K562 (cell line): ENCODE results near the gene OGFR. TPM values are rescaled to one million over a fixed set of nuclear protein-coding genes. Genes with fewer than 3 reads are reported as not detected.

Source experiments
- ATAC-seq: fragments of 200-7000 bp; cut with Tn5 transposase; 3 replicates; pipeline ENCODE4 v1.9.1; 2020; ENCODE audit warnings: moderate library complexity
- BruUV-seq: library from RNA; stranded (reverse); fragments of 400-500 nt; replicated peaks from 2 replicates; lab custom pipeline; 2021; lab: Mats Ljungman, UMichigan
- CTCF ChIA-PET: fragments of 300-600 bp; formaldehyde crosslinking; extraction: SDS; loops from one replicate; lab custom pipeline; 2021; ENCODE audit warnings: low intra/inter-chr PET ratio; lab: Yijun Ruan, JAX
- POLR2A ChIA-PET: fragments of 300-600, 350-650 bp; sonication (Branson Sonifier 250); formaldehyde crosslinking; extraction: SDS; loops from one replicate; lab custom pipeline; 2021; ENCODE audit warnings: antibody characterized with exemption, inconsistent platforms; lab: Yijun Ruan, JAX
- DNase-seq, 4 experiments: peaks; one replicate each; pipeline versions ENCODE4 v3.0.0 to v3.0.0-alpha.2; 2011 to 2018; ENCODE audit warnings: low spot score in 3 of 4, mixed read lengths in 3 of 4; ENCODE audit errors: extremely low read depth in 1 of 4
- FAIRE-seq: peaks from 2 replicates; lab custom pipeline; 2011; peaks lifted over from hg19 to GRCh38; lab: Jason Lieb, UNC
- H2AFZ ChIP-seq: 2 replicates; pipeline ENCODE4 v1.6.0; 2011; ENCODE audit warnings: low read depth, low read length, control low read depth, inconsistent platforms
- H3K27ac ChIP-seq: fragments of 200-600 bp; 3 replicates; pipeline ENCODE4 v1.8.0; 2011; ENCODE audit warnings: low read depth, mild to moderate bottlenecking, control low read depth, inconsistent platforms, low read length, moderate library complexity, mixed read lengths; ENCODE audit errors: extremely low read depth
- H3K27me3 ChIP-seq, 2 experiments: fragments of 300-600 bp in 1 of 2; 2 replicates in 1 of 2; 3 replicates in 1 of 2; pipeline versions ENCODE4 v1.6.0 to v1.8.0; 2011; ENCODE audit warnings: inconsistent platforms in 2 of 2, low read length in 2 of 2, mild to moderate bottlenecking in 1 of 2, mixed read lengths in 1 of 2, moderate library complexity in 1 of 2; ENCODE audit not compliant: control insufficient read depth in 2 of 2, insufficient read depth in 2 of 2
- H3K36me3 ChIP-seq: fragments of 300-600 bp; 3 replicates; pipeline ENCODE4 v1.8.0; 2011; ENCODE audit warnings: mild to moderate bottlenecking, low read length, inconsistent platforms; ENCODE audit not compliant: control insufficient read depth, insufficient read depth
- H3K4me1 ChIP-seq, 2 experiments: fragments of 200-600 bp in 1 of 2; replicated peaks in 1 of 2; 2 replicates in 1 of 2; 3 replicates in 1 of 2; pipeline versions ENCODE4 v1.5.1 to v1.8.0; 2011; ENCODE audit warnings: inconsistent platforms in 2 of 2, low read length in 2 of 2, mild to moderate bottlenecking in 1 of 2, mixed read lengths in 1 of 2, moderate library complexity in 1 of 2; ENCODE audit not compliant: control insufficient read depth in 2 of 2, insufficient read depth in 2 of 2
- H3K4me2 ChIP-seq: 2 replicates; pipeline ENCODE4 v1.6.1; 2011; ENCODE audit warnings: low read length, control low read depth, inconsistent platforms, mixed read lengths; ENCODE audit not compliant: insufficient read depth
- H3K4me3 ChIP-seq: fragments of 200-600 bp; sonication (generic), shearing (Covaris generic); 2 replicates; pipeline ENCODE4 v1.5.1; 2016; ENCODE audit warnings: control low read depth, inconsistent platforms
- H3K79me2 ChIP-seq: fragments of 200-600 bp; 3 replicates; pipeline ENCODE4 v1.8.0; 2011; ENCODE audit warnings: low read length, inconsistent platforms; ENCODE audit not compliant: control insufficient read depth, insufficient read depth
- H3K9ac ChIP-seq, 2 experiments: 2 replicates each; pipeline versions ENCODE4 v1.6.0 to v1.6.1; 2011; ENCODE audit warnings: low read depth in 2 of 2, low read length in 2 of 2, control low read depth in 1 of 2, inconsistent platforms in 1 of 2, mild to moderate bottlenecking in 1 of 2, mixed read lengths in 1 of 2; ENCODE audit not compliant: insufficient read depth in 1 of 2
- H3K9me1 ChIP-seq: one replicate; pipeline ENCODE4 v1.6.0; 2011; ENCODE audit warnings: inconsistent platforms, mild to moderate bottlenecking, low read length, moderate library complexity; ENCODE audit not compliant: control insufficient read depth, insufficient read depth
- H3K9me3 ChIP-seq: replicated peaks from 2 replicates; pipeline ENCODE4 v1.5.1; 2011; ENCODE audit warnings: low read depth, low read length, inconsistent platforms; ENCODE audit not compliant: control insufficient read depth, insufficient read depth
- H4K20me1 ChIP-seq: replicated peaks from 2 replicates; pipeline ENCODE4 v1.6.1; 2011; ENCODE audit warnings: low read length, inconsistent platforms, mixed read lengths; ENCODE audit not compliant: control insufficient read depth, insufficient read depth
- RFX1 ChIP-seq: fragments of 450-650 bp; IDR thresholded peaks from 2 replicates; pipeline ENCODE4 v1.6.1; 2016; ENCODE audit warnings: mild to moderate bottlenecking, moderate library complexity
- ZFP1 ChIP-seq: fragments of 450-650 bp; formaldehyde crosslinking; IDR thresholded peaks from 2 replicates; pipeline ENCODE4 v1.4.0; 2020; ENCODE audit warnings: mild to moderate bottlenecking, mixed read lengths
- ZNF316 ChIP-seq: fragments of 450-650 bp; IDR thresholded peaks from 2 replicates; pipeline ENCODE4 v1.6.1; 2016
- ZNF75A ChIP-seq: fragments of 450-650 bp; formaldehyde crosslinking; IDR thresholded peaks from 2 replicates; pipeline ENCODE4 v1.4.0; 2020; ENCODE audit warnings: mild to moderate bottlenecking
- ZNF764 ChIP-seq: fragments of 250-450 bp; sonication (Bioruptor Pico); IDR thresholded peaks from 2 replicates; pipeline ENCODE4 v1.4.0; 2020; ENCODE audit warnings: low read depth, mild to moderate bottlenecking, moderate library complexity
- WGBS: fragments of 100-300 bp; shearing (Covaris generic); methylation state at CpG from one replicate; pipeline ENCODE4 v1.1.6; 2016; ENCODE audit warnings: low coverage, mixed read lengths; ENCODE audit not compliant: insufficient coverage; ENCODE audit errors: missing lambda C conversion rate; 5-methylcytosine and 5-hydroxymethylcytosine counted together
- in situ Hi-C: fragments of 300-500 bp; cut with MboI; formaldehyde crosslinking; loops from 4 replicates; pipeline ENCODE4 v1.15.0; 2018; ENCODE audit warnings: inconsistent platforms, mixed read lengths
- intact Hi-C: fragments of 100-400 bp; cut with micrococcal nuclease; formaldehyde crosslinking; loops from 2 replicates; pipeline ENCODE4 v1.14.2; 2022
- polyA plus RNA-seq, 8 experiments: library from polyadenylated mRNA; depleted of rRNA in 4 of 8; stranded (reverse) in 5 of 8; unstranded in 3 of 8; fragments of >200 nt; fragmentation: Nextera tagmentation in 2 of 8; fragmentation: Illumina TruSeq in 1 of 8; extraction: Ambion mirVana in 2 of 8; extraction: Trizol in 1 of 8; gene quantifications; 2 replicates each; pipeline versions ENCODE4 v1.2.1 to v1.2.3, GENCODE V29; 2011 to 2014; ENCODE audit warnings: inconsistent platforms in 1 of 8, missing spikeins in 1 of 8
- total RNA-seq, 7 experiments: library from RNA; depleted of rRNA in 6 of 7; stranded (reverse); fragments of >200 nt in 6 of 7; fragmentation: Illumina TruSeq in 2 of 7; extraction: Trizol in 2 of 7; gene quantifications; 2 replicates each; pipeline versions ENCODE4 v1.2.1 to v1.2.3, GENCODE V29; 2011 to 2021; ENCODE audit warnings: low replicate concordance in 1 of 7
- TF ChIP-seq, protein P1 (sequence below): fragments of 450-650 bp; IDR thresholded peaks from 2 replicates; pipeline ENCODE4 v1.6.1; 2017; ENCODE audit warnings: antibody characterized with exemption, mild to moderate bottlenecking

The OGFR gene
- total and polyA plus RNA-seq, 9 of the 15 experiments (the other 6 are each of a cell fraction or from before 2014, with no cell fraction given) = 0.39 to 56.3 (median 17.5) TPM

DNA sequence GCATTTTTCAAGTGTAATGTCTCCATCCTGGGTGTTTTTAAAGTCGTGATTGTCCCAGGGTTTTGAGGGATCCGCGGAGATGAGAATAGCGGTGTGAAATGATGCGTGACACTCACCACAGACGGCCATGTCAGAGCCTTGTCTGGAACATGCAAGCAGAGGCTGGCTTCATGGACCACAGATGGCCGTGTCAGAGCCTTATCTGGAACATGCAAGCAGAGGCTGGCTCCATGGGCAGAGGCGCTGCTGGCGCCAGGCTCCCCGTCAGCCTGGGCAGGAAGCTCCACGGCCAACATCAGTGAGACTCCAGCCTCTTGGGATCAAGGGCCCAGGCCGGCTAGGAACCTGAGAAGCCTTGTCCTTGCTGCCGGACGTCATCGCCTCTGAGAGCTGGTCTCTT is 16.0 kb upstream of the OGFR start:
- Histone ChIP-seq H3K4me1 (peaks cover 2 to 47% of the 10 kb centered on the region in 2 experiments; a peak in 4 of 5 replicates), H3K9ac (no peak overlapping the region), H2AFZ (no peak overlapping the region), H3K4me3 (no peak overlapping the region), H3K27ac (no peak overlapping the region), H3K79me2 (no peaks in the 10 kb centered on the region), H3K9me3 (no peaks in the 10 kb centered on the region), H3K9me1 (no peaks in the 10 kb centered on the region), H4K20me1 (no peaks in the 10 kb centered on the region), H3K36me3 (no peaks in the 10 kb centered on the region), H3K4me2 (no peak overlapping the region), H3K27me3 (peaks cover 4 to 14% of the 10 kb centered on the region in 2 experiments; a peak in 3 of 5 replicates)
- POLR2A ChIA-PET = interaction anchor here (0.6 to 1.6 kb wide), 5 partner anchors 12 to 406 kb away, joined by 3 to 6 read pairs (median 3); no protein-coding TSS in a partner anchor
- CTCF ChIA-PET = no interaction called here
- in situ Hi-C loops (no loop called here), intact Hi-C loops (no loop called here)
- WGBS = 21% methylated on average over 15 of the region's 15 CpGs
- TF ChIP-seq ZNF75A (CRISPR knock-in tag) (no peak), RFX1 (no peak), ZFP1 (no peak), ZNF764 (CRISPR knock-in tag) (no peak), ZNF316 (no peak)
- TF ChIP-seq, protein P1, sequence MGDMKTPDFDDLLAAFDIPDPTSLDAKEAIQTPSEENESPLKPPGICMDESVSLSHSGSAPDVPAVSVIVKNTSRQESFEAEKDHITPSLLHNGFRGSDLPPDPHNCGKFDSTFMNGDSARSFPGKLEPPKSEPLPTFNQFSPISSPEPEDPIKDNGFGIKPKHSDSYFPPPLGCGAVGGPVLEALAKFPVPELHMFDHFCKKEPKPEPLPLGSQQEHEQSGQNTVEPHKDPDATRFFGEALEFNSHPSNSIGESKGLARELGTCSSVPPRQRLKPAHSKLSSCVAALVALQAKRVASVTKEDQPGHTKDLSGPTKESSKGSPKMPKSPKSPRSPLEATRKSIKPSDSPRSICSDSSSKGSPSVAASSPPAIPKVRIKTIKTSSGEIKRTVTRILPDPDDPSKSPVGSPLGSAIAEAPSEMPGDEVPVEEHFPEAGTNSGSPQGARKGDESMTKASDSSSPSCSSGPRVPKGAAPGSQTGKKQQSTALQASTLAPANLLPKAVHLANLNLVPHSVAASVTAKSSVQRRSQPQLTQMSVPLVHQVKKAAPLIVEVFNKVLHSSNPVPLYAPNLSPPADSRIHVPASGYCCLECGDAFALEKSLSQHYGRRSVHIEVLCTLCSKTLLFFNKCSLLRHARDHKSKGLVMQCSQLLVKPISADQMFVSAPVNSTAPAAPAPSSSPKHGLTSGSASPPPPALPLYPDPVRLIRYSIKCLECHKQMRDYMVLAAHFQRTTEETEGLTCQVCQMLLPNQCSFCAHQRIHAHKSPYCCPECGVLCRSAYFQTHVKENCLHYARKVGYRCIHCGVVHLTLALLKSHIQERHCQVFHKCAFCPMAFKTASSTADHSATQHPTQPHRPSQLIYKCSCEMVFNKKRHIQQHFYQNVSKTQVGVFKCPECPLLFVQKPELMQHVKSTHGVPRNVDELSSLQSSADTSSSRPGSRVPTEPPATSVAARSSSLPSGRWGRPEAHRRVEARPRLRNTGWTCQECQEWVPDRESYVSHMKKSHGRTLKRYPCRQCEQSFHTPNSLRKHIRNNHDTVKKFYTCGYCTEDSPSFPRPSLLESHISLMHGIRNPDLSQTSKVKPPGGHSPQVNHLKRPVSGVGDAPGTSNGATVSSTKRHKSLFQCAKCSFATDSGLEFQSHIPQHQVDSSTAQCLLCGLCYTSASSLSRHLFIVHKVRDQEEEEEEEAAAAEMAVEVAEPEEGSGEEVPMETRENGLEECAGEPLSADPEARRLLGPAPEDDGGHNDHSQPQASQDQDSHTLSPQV = no peak
- ATAC-seq (no peak), FAIRE-seq (no peak), DNase-seq (no peak)
- BruUV-seq = no TSS peak
